ENCODE results near the gene CDH4. TPM values are rescaled to one million over a fixed set of nuclear protein-coding genes. Genes with fewer than 3 reads are reported as not detected.

CDH4 gene
- total and polyA plus RNA-seq, 2 of the 8 experiments (the other 6 are each of a cell fraction or from before 2014, with no cell fraction given), result 4.3 to 7.9 TPM

DNA sequence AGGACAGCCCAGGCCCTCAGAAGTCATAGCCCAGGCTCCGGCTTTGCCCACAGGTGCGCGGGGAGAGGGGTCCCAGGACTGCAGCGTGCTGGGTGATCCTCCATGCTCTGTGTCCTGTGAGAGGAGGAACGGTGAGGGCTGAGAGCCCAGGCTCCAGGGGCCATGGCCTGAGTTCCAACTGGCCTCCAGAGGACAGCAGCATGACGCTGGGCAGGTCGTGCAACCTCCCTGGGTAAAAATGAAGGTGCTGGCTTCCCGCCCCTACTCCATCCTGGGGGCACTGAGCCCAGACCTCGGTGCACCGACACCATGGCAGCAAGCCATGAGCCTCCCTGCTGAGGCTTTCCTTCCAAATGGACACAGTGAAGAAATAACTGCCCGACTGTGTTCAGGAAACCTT, 508.3 kb downstream of the CDH4 start (continued):
- TF ChIP-seq, protein P1, sequence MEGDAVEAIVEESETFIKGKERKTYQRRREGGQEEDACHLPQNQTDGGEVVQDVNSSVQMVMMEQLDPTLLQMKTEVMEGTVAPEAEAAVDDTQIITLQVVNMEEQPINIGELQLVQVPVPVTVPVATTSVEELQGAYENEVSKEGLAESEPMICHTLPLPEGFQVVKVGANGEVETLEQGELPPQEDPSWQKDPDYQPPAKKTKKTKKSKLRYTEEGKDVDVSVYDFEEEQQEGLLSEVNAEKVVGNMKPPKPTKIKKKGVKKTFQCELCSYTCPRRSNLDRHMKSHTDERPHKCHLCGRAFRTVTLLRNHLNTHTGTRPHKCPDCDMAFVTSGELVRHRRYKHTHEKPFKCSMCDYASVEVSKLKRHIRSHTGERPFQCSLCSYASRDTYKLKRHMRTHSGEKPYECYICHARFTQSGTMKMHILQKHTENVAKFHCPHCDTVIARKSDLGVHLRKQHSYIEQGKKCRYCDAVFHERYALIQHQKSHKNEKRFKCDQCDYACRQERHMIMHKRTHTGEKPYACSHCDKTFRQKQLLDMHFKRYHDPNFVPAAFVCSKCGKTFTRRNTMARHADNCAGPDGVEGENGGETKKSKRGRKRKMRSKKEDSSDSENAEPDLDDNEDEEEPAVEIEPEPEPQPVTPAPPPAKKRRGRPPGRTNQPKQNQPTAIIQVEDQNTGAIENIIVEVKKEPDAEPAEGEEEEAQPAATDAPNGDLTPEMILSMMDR (IDR thresholded peaks at IDR 0.05; ENCODE audit: control extremely low read depth in 1 of 3, insufficient read depth in 1 of 3, low read depth in 1 of 3, low read length in 3 of 3), result no peak
- TF ChIP-seq SIX5 (IDR thresholded peaks at IDR 0.05; ENCODE audit: low read depth, low read length), result no peak
- no peak for TF ChIP-seq TAF7 (optimal IDR thresholded peaks at IDR 0.05; ENCODE audit: borderline replicate concordance, low read depth, low read length)
- TF ChIP-seq RXRA (IDR thresholded peaks at IDR 0.05; ENCODE audit: insufficient read depth, low read depth, low read length), result no peak
- no peak for TF ChIP-seq CEBPB (IDR thresholded peaks at IDR 0.05; ENCODE audit: low read depth, low read length)
- no peak for TF ChIP-seq ZNF274 (IDR thresholded peaks at IDR 0.05; ENCODE audit: borderline replicate concordance, extremely low read depth, low read length)

All from H1 (cell line).